OCI-LY7 (cell line): ENCODE data around the gene BDKRB2. TPM values are rescaled to one million over a fixed set of nuclear protein-coding genes. Genes with fewer than 3 reads are reported as not detected.

ENCODE experiments used
- BruUV-seq: library from RNA; stranded (reverse); fragments of 400-500 nt; replicated peaks from 2 replicates; lab custom pipeline; 2021; lab: Mats Ljungman, UMichigan
- CTCF ChIA-PET: fragments of 300-600 bp; sonication (Branson Sonifier 250); formaldehyde crosslinking; loops from one replicate; lab custom pipeline; 2022; ENCODE audit warnings: antibody characterized with exemption; ENCODE audit not compliant: unreplicated experiment; lab: Charles Lee
- POLR2A ChIA-PET: fragments of 300-600 bp; sonication (Branson Sonifier 250); formaldehyde crosslinking; loops from one replicate; lab custom pipeline; 2022; ENCODE audit warnings: antibody characterized with exemption; lab: Charles Lee
- DNase-seq: peaks from one replicate; pipeline ENCODE4 v3.0.0-alpha.2; 2015; ENCODE audit warnings: low spot score
- H2AFZ ChIP-seq: fragments of 200-600 bp; sonication (generic), shearing (Covaris generic); 2 replicates; pipeline ENCODE4 v1.6.1; 2014; ENCODE audit warnings: mild to moderate bottlenecking, antibody characterized with exemption, low read length, moderate library complexity
- H3K27ac ChIP-seq: fragments of 200-600 bp; sonication (generic); 2 replicates; pipeline ENCODE4 v1.5.1; 2014; ENCODE audit warnings: mixed run types, low read depth, mild to moderate bottlenecking, moderate library complexity, low read length, inconsistent platforms; ENCODE audit not compliant: poor library complexity, severe bottlenecking
- H3K36me3 ChIP-seq: fragments of 200-600 bp; sonication (generic); 2 replicates; pipeline ENCODE4 v1.6.1; 2014; ENCODE audit warnings: mild to moderate bottlenecking, antibody characterized with exemption, low read length, moderate library complexity, mixed read lengths; ENCODE audit not compliant: insufficient read depth
- H3K4me1 ChIP-seq: fragments of 200-600 bp; sonication (generic); 2 replicates; pipeline ENCODE4 v1.5.1; 2014; ENCODE audit warnings: mild to moderate bottlenecking, low read length; ENCODE audit not compliant: insufficient read depth, poor library complexity, severe bottlenecking
- H3K4me2 ChIP-seq: fragments of 200-600 bp; sonication (generic); 2 replicates; pipeline ENCODE4 v1.6.1; 2014; ENCODE audit warnings: mild to moderate bottlenecking, low read length
- H3K4me3 ChIP-seq: fragments of 200-600 bp; sonication (generic); 2 replicates; pipeline ENCODE4 v1.5.1; 2014; ENCODE audit warnings: mild to moderate bottlenecking, low read depth, low read length; ENCODE audit not compliant: poor library complexity, severe bottlenecking
- H3K79me2 ChIP-seq: fragments of 200-600 bp; sonication (generic); 2 replicates; pipeline ENCODE4 v1.6.1; 2016; ENCODE audit warnings: low read depth, mild to moderate bottlenecking, low read length, moderate library complexity, mixed read lengths; ENCODE audit not compliant: insufficient read depth
- H3K9me2 ChIP-seq: fragments of 200-600 bp; sonication (generic); 2 replicates; pipeline ENCODE4 v1.6.1; 2016; ENCODE audit warnings: mild to moderate bottlenecking, low read length, mixed read lengths; ENCODE audit not compliant: insufficient read depth
- H3K9me3 ChIP-seq: fragments of 200-600 bp; sonication (generic); 2 replicates; pipeline ENCODE4 v1.6.1; 2014; ENCODE audit warnings: mild to moderate bottlenecking, mixed run types, low read length, mixed read lengths
- H4K20me1 ChIP-seq: fragments of 200-600 bp; sonication (generic); 2 replicates; pipeline ENCODE4 v1.6.1; 2014; ENCODE audit warnings: mild to moderate bottlenecking, antibody characterized with exemption, low read length, moderate library complexity, mixed read lengths; ENCODE audit not compliant: insufficient read depth
- CTCF ChIP-seq: fragments of 200-600 bp; sonication (generic); conservative IDR thresholded peaks from 2 replicates; pipeline ENCODE4 v1.5.1; 2014; ENCODE audit warnings: mild to moderate bottlenecking, antibody characterized with exemption, low read length, moderate library complexity, mixed read lengths
- EZH2phosphoT487 ChIP-seq: fragments of 200-600 bp; sonication (generic); IDR thresholded peaks from 2 replicates; pipeline ENCODE4 v1.6.1; 2018; ENCODE audit warnings: low read depth, borderline replicate concordance, mild to moderate bottlenecking, mixed run types, antibody characterized with exemption, low read length, moderate library complexity, mixed read lengths
- intact Hi-C: fragments of 100-400 bp; cut with micrococcal nuclease; formaldehyde crosslinking; loops from one replicate; pipeline ENCODE4 v1.10.0; 2022; ENCODE audit not compliant: unreplicated experiment
- total RNA-seq, 2 experiments: library from RNA; depleted of rRNA in 1 of 2; stranded (reverse); fragments of >200 nt in 1 of 2; shearing (Covaris generic) in 1 of 2; gene quantifications; 2 replicates each; pipeline ENCODE4 v1.2.3, GENCODE V29; 2014 to 2022

BDKRB2 gene
- total RNA-seq, 2 experiments from 2014 or later = 0.17 TPM; not detected in 1

- no peak overlapping the region for H3K27ac ChIP-seq
- no peak for TF ChIP-seq CTCF
- TF ChIP-seq EZH2phosphoT487 = no peak
- H2AFZ ChIP-seq = no peak overlapping the region
- H3K9me3 ChIP-seq = no peaks in the 10 kb centered on the region
- no peaks in the 10 kb centered on the region for H4K20me1 ChIP-seq
- no peaks in the 10 kb centered on the region for H3K4me1 ChIP-seq
- no peak overlapping the region for H3K4me3 ChIP-seq
- H3K36me3 ChIP-seq = no peaks in the 10 kb centered on the region
- BruUV-seq = no TSS peak
- H3K4me2 ChIP-seq = no peak overlapping the region
- no peak for DNase-seq
- no peaks in the 10 kb centered on the region for H3K9me2 ChIP-seq
- intact Hi-C loops = no loop called here
- POLR2A ChIA-PET = no interaction called here
- CTCF ChIA-PET = no interaction called here
- H3K79me2 ChIP-seq = no peaks in the 10 kb centered on the region
These were observed 11.4 kb upstream of the BDKRB2 start for GRCh38 chr14:96192975-96193805.

GRCh38 chr14:96194262-96194656 lies 10.4 kb upstream of the BDKRB2 start:
- intact Hi-C loops = no loop called here
- no peaks in the 10 kb centered on the region for H3K9me3 ChIP-seq

More at GRCh38 chr14:96194262-96194656, 10.4 kb upstream of the BDKRB2 start:
- Histone ChIP-seq H3K9me2 (no peaks in the 10 kb centered on the region), H2AFZ (no peak overlapping the region), H3K79me2 (no peaks in the 10 kb centered on the region), H3K36me3 (no peaks in the 10 kb centered on the region), H3K4me3 (no peak overlapping the region), H3K4me1 (no peaks in the 10 kb centered on the region), H3K27ac (no peak overlapping the region), H4K20me1 (no peaks in the 10 kb centered on the region), H3K4me2 (no peak overlapping the region)
- ChIA-PET CTCF (no interaction called here), POLR2A (no interaction called here)
- no peak for TF ChIP-seq EZH2phosphoT487
- no peak for TF ChIP-seq CTCF
- DNase-seq = no peak
- no TSS peak for BruUV-seq
